NCI-H2196 (cell line): ENCODE data around the gene EMP2.
A peak's percentile ranks its signal among the peaks of the same experiment; 100 is the strongest.

Experiments used
- DNase-seq: peaks from one replicate; lab custom pipeline; 2025; ENCODE audit not compliant: unreplicated experiment; lab: John Stamatoyannopoulos, UW

The EMP2 gene

DNA sequence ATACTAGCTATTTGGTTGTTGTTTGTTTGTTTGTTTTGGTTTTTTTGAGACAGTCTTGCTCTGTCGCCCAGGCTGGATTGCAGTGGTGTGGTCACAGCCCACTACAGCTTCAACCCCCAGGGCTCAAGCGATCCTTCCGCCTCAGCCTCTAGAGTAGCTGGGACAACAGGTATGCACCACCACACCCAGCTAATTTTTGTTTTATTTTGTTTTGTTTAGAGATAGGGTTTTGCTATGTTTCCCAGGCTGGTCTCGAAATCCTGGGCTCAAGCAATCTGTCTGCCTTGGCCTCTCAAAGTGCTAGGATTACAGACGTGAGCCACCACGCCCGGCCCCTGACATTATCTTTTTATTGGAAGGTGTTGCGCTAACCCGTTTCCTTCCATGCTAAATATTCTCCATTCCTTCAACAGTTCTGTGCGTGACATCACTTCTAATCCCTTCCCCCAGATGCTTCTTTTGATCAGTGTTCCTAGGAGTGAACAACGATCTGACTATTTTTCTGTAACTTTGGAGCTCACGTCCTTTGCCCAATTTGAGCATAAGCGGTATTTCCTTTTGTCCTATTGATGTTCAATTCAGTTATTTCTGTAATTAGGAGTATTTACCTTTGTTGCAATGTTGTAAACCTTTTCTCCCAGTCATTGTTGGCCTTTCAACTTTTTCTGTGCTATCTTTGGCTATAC is 30.2 kb upstream of the EMP2 start:
- no peak for DNase-seq

DNA sequence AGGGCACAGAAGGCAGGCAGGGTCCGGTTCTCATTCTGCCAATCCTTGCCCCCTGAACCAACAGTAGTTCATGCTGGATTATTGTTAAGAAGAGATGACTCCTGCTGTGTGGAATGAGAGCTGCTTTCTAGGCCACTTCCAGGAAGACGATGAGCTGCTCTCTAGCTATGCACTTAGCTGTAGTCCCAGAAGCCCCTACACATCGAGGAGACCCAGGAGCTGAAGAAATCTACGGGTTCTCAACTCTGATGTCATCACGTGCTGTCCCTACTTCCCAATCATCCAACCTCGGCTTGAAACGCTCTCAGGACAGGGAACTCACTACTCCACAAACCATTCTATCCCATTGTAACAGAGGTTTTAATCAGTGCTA is 29.0 kb upstream of the EMP2 start:
- DNase-seq: no peak

DNA sequence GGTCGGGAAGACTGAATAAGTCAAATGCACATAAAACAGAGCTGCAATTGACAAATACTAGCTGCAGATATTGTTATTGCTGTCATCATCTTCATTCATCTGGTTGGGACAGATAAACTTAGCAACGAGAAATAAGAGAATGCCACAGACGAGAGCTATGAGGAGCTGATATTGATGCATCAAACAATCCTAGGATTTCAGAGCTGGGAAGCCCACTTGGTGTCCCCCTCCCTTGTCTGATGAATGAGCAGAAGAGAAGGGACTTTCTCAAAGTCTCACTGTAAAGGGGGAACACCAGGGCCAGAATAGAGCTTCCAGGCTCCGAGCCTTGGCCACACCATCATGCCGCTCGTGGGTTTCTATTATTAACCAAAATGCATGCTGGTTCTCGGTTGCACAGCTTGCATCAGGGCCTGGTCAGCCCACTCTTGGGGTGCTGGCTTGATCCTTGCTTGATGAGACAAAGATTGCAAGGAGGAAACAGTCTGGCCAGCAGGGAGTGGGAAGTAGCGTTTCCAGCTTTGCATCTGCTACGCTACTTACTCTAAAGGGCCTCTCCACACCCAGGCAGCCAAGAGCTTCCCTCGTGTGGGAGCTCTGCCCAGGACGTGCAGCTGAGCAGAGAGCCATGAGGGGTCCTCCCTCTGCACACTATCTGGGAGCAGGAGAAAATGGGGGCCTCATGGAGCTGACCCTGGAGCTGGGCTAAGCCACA is 28.4 kb upstream of the EMP2 start:
- DNase-seq: no peak

DNA sequence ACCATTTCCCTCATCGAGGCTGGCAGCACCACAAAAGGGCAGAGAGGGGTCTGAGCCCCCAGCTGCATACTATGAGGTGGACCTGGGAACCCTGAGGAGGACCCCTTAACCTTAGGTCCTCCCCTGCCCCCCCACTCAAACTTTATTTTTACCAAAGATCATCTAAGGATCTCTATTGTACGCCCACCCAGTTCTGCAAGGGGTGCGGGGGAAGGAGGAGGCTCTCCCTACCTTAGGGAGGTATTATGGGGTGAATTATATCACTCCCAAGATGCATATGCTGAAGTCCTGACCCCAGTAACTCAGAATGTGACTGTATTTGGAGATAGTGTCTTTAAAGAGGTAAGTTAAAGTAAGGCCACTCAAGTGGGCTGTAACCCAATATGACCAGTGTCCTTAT is 26.8 kb upstream of the EMP2 start:
- DNase-seq: no peak

DNA sequence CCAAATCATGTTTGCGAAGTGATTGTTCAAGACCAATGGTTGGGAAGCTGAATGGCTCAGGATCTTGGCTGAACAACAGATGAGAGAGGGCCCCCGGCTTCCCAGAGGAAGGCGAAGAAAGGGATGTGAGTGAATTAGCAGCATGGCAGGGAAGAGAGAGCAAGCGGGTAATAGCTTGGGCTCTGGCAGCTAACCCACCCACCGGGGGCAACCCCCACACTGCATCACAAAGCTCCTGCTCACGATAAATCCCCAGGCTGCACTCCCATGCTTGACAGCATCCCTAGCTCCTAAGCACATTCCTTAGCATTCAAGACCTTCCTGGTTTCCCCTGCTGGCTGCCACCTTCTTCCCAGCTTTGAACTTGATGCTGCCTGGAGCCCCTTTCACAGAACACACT is 26.2 kb upstream of the EMP2 start:
- no peak for DNase-seq

DNA sequence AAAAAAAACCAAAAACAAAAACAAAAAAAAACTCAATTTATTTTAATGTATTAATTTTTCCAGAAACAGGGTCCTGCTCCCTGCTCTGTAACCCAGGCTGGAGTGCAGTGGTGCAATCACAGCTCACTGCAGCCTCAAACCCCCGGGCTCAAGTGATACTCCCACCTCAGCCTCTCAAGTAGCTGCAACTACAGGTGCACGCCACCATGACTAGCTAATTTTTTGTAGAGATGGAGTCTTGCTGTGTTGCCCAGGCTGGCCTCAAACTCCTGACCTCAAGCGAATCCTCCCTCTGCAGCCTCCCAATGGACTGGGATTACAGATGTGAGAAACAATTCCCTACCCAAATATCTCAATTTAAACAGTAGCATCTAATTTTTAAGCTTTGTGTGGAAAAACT is 25.2 kb upstream of the EMP2 start:
- no peak for DNase-seq

DNA sequence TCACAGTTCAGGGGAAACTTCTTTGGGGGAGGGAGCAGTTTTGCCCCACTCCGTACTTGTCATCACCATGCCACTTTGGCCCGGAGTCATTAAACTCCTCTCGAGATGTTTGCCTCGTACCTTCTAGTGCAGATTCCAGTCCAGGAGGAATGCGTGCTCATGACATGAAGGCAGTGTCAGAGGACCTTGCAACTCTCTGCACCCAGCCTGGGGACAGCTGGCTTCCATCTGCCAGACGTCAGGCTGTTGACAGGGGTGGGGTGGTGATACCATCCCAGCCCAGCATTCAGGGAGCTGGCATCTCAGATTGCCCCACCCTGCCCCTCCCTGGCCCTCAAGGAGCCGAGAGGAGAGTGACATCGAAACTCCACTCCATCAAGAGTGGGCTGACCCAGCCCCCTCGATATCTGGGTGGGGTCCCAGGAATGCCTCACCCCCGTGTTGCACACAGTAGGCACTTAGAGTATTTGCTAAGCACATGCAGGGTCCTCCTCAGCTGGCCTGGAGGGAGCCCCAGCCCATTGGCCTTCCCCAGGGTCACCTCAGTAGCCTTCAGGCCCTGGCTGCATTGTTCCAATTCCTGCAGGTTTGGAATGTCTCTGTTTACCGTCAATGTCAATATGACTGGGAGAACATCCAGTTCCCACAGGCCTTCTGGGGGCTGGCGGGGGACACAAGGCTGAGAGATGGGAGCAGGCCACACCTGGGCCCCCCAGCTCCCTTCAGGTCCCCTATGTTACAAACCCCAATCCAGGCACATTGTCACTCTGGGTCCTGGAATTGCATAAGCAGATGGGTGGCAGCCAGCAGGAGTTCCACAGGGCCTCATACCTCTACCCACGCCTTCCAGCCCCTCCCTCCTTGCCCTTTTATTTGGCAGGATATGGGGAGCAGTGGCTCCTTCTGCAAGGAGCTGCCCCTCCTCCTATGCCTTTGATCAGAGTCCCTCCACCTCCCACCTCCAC is 21.3 kb upstream of the EMP2 start:
- no peak for DNase-seq

DNA sequence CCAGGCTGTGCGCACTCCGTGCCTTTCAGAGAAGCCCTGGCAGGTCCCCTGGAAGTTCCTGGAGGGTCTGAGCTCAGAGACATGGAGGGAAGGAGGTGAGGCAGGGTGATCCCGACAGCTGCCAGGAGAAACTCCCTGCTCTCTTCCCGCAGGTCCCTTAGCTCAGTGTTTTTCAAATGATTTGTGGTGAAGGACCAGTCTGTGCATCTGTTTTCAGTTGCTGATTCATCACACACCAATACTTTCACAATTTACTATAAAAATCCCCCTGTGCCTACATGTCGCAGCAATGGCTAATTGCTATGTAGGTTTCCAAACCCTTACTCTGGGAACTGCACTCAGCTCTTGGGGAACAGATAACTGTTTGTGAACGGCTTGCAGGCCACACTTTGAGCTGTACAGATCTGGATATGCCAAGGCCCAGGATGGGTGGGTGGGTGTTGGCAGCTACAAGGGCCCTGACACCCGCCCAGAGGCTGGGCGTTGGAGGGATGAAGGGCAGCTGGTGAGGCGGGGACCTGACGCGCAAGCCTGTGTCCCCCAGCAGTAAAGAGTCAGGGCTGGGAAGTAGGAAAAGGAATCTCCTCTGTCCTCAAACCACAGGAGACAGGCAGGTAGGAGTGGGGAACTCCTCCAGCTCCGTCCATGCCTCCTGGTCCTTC is 20.5 kb upstream of the EMP2 start:
- DNase-seq: no peak

DNA sequence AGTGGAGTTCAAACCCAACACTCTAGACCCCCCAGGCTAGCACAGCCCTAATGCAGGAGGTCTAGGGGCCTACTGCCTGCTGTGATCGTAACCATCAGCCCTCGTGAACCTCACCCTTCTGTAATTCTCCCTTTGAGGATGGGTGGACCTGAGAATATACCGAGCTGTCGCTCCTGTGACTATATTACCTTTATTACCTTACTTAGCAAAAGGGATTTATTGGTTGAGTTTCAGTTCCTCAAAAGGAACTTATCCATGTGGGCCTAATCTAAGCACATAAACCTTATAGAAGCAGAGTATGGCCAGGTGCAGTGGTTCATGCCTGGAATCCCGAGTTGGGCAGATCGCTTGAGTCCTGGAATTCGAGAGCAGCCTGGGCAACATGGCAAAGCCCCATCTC is 19.2 kb upstream of the EMP2 start:
- DNase-seq: no peak

DNA sequence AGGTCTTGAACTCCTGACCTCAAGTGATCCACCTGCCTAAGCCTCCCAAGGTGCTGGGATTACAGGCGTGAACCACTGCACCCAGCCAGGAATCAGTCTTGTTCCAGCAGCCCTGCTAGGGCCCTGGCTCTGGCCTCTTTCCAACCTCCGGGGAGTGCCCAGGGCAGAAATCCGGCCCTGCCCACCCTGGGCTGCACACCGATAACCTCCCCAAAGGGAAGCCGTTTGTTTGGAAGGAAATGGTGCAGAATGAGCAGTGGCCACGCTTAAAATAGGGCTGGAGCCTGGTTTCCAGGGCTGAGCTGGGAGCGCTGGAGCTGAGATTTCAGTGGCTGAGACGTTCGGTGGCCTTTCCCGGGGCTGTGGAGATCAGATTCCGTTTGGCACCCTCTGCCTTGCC is 17.8 kb upstream of the EMP2 start:
- no peak for DNase-seq

DNA sequence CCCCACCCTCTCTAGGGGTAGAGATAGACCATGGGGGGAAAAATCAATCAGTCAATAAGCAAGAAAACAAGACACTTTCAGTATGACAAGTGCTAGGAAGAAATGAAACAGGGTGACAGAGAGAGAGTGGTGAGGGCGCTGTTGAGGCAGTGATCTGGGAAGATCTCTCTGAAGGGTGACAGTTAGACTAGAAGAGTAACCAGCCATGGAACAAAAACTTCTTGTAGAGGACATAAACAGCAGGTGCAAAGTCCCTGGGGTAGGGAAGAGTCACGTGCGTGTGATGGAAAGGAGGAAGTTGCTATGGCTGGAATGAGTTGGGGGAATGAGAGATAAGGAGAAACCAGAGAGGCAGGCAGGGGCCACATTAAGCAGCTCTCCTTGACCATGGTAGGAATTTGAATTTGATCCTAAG is 16.8 kb upstream of the EMP2 start:
- DNase-seq: no peak

DNA sequence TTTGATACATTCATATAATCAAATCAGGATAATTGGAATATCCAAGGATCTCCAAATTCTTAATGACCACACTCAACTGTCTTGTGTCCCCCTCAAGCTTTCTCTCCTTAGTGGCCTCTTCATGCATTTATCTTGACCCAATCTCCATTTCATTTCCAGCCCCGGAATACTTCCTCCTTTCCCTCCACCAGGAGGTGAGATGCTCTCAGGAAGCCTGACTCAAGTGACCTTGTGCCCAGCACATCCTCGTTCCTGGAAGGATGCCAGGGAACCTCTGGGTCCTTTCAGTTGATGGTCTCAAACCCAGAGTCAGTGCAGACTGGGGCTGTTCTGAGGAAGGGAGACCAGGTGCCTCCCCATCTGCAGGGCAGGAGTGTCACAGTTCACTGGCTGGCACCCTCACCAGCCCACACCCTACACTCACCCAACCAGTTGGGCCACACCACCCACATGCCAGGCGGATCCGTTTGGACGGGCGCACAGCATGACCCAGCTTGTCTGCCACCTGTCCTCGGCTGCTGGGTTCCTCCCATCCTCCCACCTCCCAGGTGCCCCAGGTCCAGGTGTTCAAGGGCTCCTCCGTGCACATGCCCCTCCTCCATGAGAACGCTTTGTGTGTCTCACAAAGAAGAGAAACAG is 14.0 kb upstream of the EMP2 start:
- DNase-seq: peak; percentile 94

DNA sequence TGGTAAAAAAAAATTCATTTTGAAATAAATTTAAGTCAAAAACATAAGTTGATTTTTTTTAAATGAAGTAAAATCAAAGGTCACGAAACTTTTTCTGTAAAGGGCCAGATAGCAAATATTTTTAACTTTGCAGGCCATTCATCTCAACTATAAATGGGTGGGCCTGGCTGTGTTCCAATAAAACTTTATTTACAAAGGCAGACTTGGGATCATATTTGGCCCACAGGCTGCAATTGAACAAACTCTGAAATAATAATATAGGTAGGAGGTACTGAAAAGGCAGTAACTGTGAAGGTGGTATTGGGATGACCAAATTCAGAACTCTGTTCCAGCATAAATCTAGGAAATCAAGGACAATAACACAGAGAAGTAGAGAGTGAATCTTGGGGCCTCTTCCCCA is 12.2 kb upstream of the EMP2 start:
- no peak for DNase-seq

DNA sequence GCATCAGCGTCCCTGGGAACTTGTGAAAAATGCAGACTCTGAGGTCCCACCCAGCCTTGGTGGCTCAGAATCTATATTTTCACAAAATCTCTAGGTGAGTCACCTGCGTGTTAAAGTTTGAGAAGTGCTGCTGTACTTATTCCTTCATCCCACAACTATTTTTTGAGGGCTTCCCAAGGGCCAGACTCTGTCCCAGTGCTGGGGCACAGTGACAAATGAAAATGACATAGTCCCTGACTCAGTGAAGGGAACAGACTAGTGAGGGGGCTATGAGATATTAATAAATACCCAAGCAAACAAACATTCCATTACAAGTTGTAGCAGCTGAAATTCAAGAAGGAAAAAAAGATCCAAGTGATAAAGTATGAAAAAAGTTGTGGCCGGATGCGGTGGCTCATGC is 9.9 kb upstream of the EMP2 start:
- DNase-seq: no peak

DNA sequence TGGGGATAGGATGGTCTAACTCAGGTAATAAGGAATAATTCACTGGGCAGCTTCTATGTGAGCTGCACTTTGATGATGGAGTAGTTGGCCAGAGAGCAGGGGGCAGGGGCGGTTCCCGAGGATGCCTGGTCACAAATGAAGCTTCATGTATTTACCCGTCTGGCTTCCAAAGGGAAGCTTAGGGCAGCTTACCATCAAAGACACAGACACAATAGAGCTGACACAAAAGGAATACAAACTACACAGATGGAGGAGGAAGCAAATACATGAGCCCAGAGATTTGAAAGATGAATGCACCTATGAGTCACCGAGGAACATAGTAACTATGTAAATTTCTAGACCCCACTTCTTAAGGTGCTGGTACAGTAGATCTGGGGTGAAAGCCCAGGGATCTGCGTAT is 8.7 kb upstream of the EMP2 start:
- DNase-seq: no peak

DNA sequence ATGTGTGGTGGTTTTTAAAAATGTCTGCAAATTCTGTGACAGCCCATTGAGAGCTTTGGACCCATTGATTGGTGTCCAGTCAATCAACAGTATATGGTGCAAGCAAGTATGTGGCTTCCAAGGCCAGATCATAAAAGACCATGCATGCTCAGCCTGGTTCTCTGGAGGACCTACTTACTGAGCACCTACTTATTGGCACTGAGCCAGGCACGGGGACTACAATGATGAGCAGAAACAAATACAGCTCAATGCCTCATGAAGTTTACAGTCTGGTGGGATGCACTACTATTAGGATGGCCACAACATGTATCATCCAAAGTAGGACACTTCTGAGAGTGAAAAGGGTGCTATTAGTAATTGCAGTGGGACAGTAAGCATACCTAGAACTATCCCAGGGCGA is 7.2 kb upstream of the EMP2 start:
- DNase-seq: no peak

DNA sequence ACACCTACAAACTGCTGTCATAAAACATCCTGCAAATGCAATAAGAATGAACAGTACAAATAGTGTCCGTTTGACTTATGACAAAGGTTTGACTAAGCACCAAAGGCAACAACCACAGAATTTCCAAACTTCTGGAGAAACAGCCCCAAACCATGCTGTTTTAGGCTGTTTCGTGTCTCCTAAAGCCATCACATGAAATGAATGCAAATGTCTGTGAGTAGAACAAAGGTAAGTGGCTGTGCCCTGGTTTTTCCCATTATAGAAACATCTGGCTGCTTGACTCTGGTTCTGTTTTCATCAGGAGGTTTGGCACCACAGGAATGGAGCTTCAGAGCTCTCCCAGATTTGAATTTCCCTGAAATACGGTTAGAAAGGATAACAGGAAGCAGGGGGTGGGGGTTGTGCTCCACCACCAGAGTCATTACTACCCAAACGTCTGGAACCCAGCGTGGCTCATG is 4.6 kb upstream of the EMP2 start:
- no peak for DNase-seq

DNA sequence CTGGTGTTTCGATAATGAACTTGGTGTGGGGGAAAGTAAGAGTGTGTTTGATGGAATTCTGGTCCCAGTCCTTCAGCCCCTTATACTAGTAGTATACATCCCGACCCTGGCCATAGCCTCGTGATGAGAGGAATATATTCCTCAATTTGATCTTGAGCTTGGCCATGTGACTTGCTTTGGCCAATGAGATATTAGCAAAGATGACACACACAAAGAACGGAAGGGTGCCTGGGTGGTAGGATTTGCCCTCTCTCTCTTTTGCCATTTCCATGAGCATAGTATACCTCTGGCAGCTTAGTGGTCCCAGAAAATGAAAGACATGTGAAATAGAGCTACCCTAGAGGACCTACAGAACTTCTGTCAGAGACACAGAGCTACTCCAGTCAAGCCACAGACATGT is 2.9 kb upstream of the EMP2 start:
- DNase-seq: no peak

DNA sequence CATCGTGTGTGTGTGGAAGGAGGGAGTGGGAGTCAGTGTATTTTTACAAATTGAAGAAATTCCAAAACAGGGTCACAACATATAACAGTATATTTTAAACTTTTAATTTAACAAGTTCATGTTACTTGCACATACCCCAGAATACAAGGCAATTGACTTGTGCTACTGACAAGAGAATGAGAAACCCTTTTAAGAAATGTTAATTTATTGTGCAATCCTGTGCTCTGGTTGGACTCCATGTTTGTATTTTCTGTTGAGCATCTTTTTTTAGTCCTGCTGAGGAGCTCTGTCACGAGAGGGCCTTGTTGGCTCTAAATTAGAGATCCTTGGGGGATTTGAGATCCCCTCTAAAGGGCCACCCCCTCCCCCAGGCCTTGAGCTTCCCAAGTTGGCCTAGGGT is 1.1 kb upstream of the EMP2 start:
- DNase-seq: no peak

DNA sequence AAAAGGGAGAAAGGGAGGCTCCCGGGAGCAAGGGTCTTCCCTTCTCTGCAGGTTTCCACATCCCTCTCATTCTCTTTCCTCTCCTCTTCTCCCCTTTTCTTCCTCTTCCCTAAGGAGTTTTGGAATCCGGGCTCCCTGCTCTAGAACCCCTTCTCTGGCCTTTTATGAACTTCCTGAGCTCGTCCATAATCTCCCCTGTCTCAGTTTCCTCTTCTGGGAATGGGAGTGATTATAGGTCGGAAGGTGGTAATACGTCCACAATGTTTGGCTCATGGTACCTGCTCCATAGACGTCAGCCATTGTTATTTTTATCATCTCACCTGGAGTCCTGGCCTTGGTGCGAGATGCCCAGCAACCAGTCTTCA is 467 bp upstream of the EMP2 start:
- no peak for DNase-seq

DNA sequence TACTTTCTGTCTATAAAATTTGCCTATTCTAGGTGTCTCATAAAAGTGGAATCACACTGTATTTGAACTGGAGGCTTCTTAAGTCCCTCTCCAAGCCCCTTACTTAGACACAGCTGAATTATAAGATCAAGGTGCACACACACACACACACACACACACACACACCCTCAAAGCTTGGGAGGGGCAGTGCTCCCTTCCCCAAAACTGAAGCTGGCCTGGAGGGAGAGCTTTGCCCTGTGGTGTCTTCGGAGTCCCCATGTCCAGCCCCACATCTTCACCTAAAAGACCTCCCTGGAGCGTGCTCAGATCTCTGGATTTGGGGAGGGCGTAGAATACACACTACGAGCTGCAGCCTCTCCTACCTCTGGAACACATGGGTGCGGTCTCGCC is 828 bp downstream of the EMP2 start:
- DNase-seq: no peak
